Measurements from ENCODE around the gene MYOZ2. TPM values are rescaled to one million over a fixed set of nuclear protein-coding genes. Genes with fewer than 3 reads are reported as not detected.

Gene MYOZ2
- not detected for total RNA-seq
- 0.03 TPM for polyA plus RNA-seq (2013, experiment 1 of 2)
- polyA plus RNA-seq (2013, experiment 2 of 2), result 6.3 TPM
- total RNA-seq, result 0 to 0.14 (median 0) reads per million in 172 experiments

GRCh38 chr4:119135721-119136121 is at the start of gene MYOZ2:
Gene MYOZ2, plus strand, starts transcription at chr4:119135832. Its CDS starts 694 bp downstream, at chr4:119136526.
- Mint-ChIP-seq H3K27me3 (no peaks in the 10 kb centered on the region), H3K4me1 (ENCODE audit: low read depth) (peaks cover 36% of the 10 kb centered on the region), H3K36me3 (ENCODE audit: low read depth) (no peaks in the 10 kb centered on the region), H3K27ac (no peak within 1 kb of the TSS), H3K4me3 (no peak within 1 kb of the TSS), H3K9me3 (no peaks in the 10 kb centered on the region)
- H3K36me3 ChIP-seq (ENCODE audit: insufficient read depth, low read length), result no peaks in the 10 kb centered on the region
- intact Hi-C loops (cut with DNase I, micrococcal nuclease), result no loop called here
- ATAC-seq (ENCODE audit: poor library complexity) (no peak), DNase-seq (no peak)
- CTCF ChIA-PET, result no interaction called here
- TF ChIP-seq CTCF (IDR thresholded peaks at IDR 0.05), result no peak
- no peak within 1 kb of the TSS for H3K4me3 ChIP-seq (ENCODE audit: low read length)
- POLR2A ChIA-PET, result no interaction called here
- no peaks in the 10 kb centered on the region for H3K9me3 ChIP-seq (ENCODE audit: control insufficient read depth in 1 of 2, insufficient read depth in 1 of 2, low read length in 2 of 2)
- no peaks in the 10 kb centered on the region for H3K27me3 ChIP-seq (ENCODE audit: control insufficient read depth in 1 of 2, insufficient read depth in 2 of 2, low read length in 2 of 2)
- no peak within 1 kb of the TSS for H3K27ac ChIP-seq (ENCODE audit: low read depth in 1 of 2, low read length in 2 of 2)
- peaks cover 8% of the 10 kb centered on the region for H3K4me1 ChIP-seq (ENCODE audit: insufficient read depth, low read length)

- peak; percentile 26 for TF ChIP-seq CTCF (IDR thresholded peaks at IDR 0.05)
- no peaks in the 10 kb centered on the region for H3K27me3 Mint-ChIP-seq
- ATAC-seq (ENCODE audit: poor library complexity), result no peak
- H3K27ac Mint-ChIP-seq, result no peak overlapping the region
- Histone ChIP-seq H3K27ac (ENCODE audit: low read depth in 1 of 2, low read length in 2 of 2) (no peak overlapping the region), H3K4me3 (ENCODE audit: low read length) (no peak overlapping the region), H3K36me3 (ENCODE audit: insufficient read depth, low read length) (no peaks in the 10 kb centered on the region), H3K27me3 (ENCODE audit: control insufficient read depth in 1 of 2, insufficient read depth in 2 of 2, low read length in 2 of 2) (no peaks in the 10 kb centered on the region), H3K4me1 (ENCODE audit: insufficient read depth, low read length) (no peaks in the 10 kb centered on the region), H3K9me3 (ENCODE audit: control insufficient read depth in 1 of 2, insufficient read depth in 1 of 2, low read length in 2 of 2) (no peaks in the 10 kb centered on the region)
- H3K36me3 Mint-ChIP-seq (ENCODE audit: low read depth), result no peaks in the 10 kb centered on the region
- ChIA-PET POLR2A (no interaction called here), CTCF (interaction anchor here (1.5 kb wide), 1 partner anchor 14 kb away, joined by 3 read pairs; no protein-coding TSS in a partner anchor)
- DNase-seq, result peak in 1 of 14 experiments; percentile 13
- H3K9me3 Mint-ChIP-seq, result no peaks in the 10 kb centered on the region
- no peaks in the 10 kb centered on the region for H3K4me1 Mint-ChIP-seq (ENCODE audit: low read depth)
- no peak overlapping the region for H3K4me3 Mint-ChIP-seq
- intact Hi-C loops (cut with DNase I, micrococcal nuclease), result no loop called here
These were observed 48.5 kb upstream of the MYOZ2 start for GRCh38 chr4:119087121-119087520.

DNA sequence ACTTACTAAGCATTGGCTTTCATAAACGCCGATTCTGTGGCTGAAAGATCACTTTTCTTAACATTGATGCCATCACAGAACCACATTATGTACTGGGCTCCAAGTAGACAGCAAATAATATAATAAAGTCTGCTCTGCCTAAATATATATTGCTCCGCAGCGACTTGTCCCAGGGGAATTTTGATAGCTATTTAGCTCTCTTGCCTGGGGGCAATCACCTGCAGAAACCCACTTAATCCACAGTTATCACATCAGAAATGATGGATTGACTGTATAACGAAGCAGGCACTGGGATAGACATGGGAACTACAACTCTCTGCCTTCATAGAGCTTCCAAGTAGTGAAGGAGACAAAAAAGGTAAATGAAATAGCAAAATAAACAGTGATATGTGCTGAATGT is 48.0 kb upstream of the MYOZ2 start:
- Mint-ChIP-seq H3K9me3 (no peaks in the 10 kb centered on the region), H3K27ac (no peak overlapping the region), H3K4me3 (no peak overlapping the region), H3K27me3 (no peaks in the 10 kb centered on the region), H3K36me3 (ENCODE audit: low read depth) (no peaks in the 10 kb centered on the region), H3K4me1 (ENCODE audit: low read depth) (no peaks in the 10 kb centered on the region)
- Histone ChIP-seq H3K9me3 (ENCODE audit: control insufficient read depth in 1 of 2, insufficient read depth in 1 of 2, low read length in 2 of 2) (no peaks in the 10 kb centered on the region), H3K36me3 (ENCODE audit: insufficient read depth, low read length) (no peaks in the 10 kb centered on the region), H3K27ac (ENCODE audit: low read depth in 1 of 2, low read length in 2 of 2) (no peak overlapping the region), H3K4me1 (ENCODE audit: insufficient read depth, low read length) (no peaks in the 10 kb centered on the region), H3K4me3 (ENCODE audit: low read length) (no peak overlapping the region), H3K27me3 (ENCODE audit: control insufficient read depth in 1 of 2, insufficient read depth in 2 of 2, low read length in 2 of 2) (no peaks in the 10 kb centered on the region)
- no peak for DNase-seq
- intact Hi-C loops (cut with DNase I, micrococcal nuclease), result no loop called here
- CTCF ChIA-PET, result no interaction called here
- TF ChIP-seq CTCF (IDR thresholded peaks at IDR 0.05), result no peak
- POLR2A ChIA-PET, result interaction anchor here (0.6 kb wide), 1 partner anchor 46 kb away, joined by 3 read pairs; no protein-coding TSS in a partner anchor
- ATAC-seq (ENCODE audit: poor library complexity), result no peak
